Measurements from ENCODE around the gene IGF2R. TPM values are rescaled to one million over a fixed set of nuclear protein-coding genes. Genes with fewer than 3 reads are reported as not detected.
A peak's percentile ranks its signal among the peaks of the same experiment; 100 is the strongest.

Gene IGF2R
- total RNA-seq, 1 experiment from 2014 or later: 127 TPM

GRCh38 chr6:159939591-159940016 is 29.3 kb upstream of the IGF2R start:
- intact Hi-C loops (cut with micrococcal nuclease; ENCODE audit: unreplicated experiment): loop anchor here (5.0 kb wide), 1 partner anchor 152 kb away; the partner anchor contains the start of gene TCP1
- DNase-seq: no peak
- Mint-ChIP-seq H3K4me1 (ENCODE audit: low read depth, unreplicated experiment) (no peaks in the 10 kb centered on the region), H3K27me3 (ENCODE audit: unreplicated experiment) (peaks cover 24% of the 10 kb centered on the region), H3K4me3 (ENCODE audit: low read depth, unreplicated experiment) (no peak overlapping the region), H3K27ac (ENCODE audit: unreplicated experiment) (no peak overlapping the region), H3K9me3 (ENCODE audit: low read depth, unreplicated experiment) (peaks cover 7% of the 10 kb centered on the region), H3K36me3 (ENCODE audit: insufficient read depth, unreplicated experiment) (no peaks in the 10 kb centered on the region)
- TF ChIP-seq CTCF (IDR thresholded peaks at IDR 0.05; ENCODE audit: unreplicated experiment): no peak
- CTCF ChIA-PET: no interaction called here
- BruUV-seq (replicated peaks): no TSS peak

- CTCF ChIA-PET: interaction anchor here (1.2 kb wide), 2 partner anchors 78 kb away, joined by 5 to 6 read pairs; no protein-coding TSS in a partner anchor
- no peak overlapping the region for H3K27ac Mint-ChIP-seq (ENCODE audit: unreplicated experiment)
- no peak for TF ChIP-seq CTCF (IDR thresholded peaks at IDR 0.05; ENCODE audit: unreplicated experiment)
- no peak overlapping the region for H3K4me3 Mint-ChIP-seq (ENCODE audit: low read depth, unreplicated experiment)
- peaks cover 11% of the 10 kb centered on the region for H3K9me3 Mint-ChIP-seq (ENCODE audit: low read depth, unreplicated experiment)
- intact Hi-C loops (cut with micrococcal nuclease; ENCODE audit: unreplicated experiment): loop anchor here (1.0 to 5.0 kb wide), 2 partner anchors 78 to 154 kb away; partner anchors contain the start of gene TCP1
- no peaks in the 10 kb centered on the region for H3K4me1 Mint-ChIP-seq (ENCODE audit: low read depth, unreplicated experiment)
- H3K27me3 Mint-ChIP-seq (ENCODE audit: unreplicated experiment): peaks cover 24% of the 10 kb centered on the region
- BruUV-seq (replicated peaks): no TSS peak
- peak; percentile 24 for DNase-seq
- H3K36me3 Mint-ChIP-seq (ENCODE audit: insufficient read depth, unreplicated experiment): no peaks in the 10 kb centered on the region
Observed at GRCh38 chr6:159941286-159942113, 27.4 kb upstream of the IGF2R start.

- DNase-seq: no peak
- no TSS peak for BruUV-seq (replicated peaks)
- Mint-ChIP-seq H3K27ac (ENCODE audit: unreplicated experiment) (no peak overlapping the region), H3K9me3 (ENCODE audit: low read depth, unreplicated experiment) (peaks cover 11% of the 10 kb centered on the region), H3K36me3 (ENCODE audit: insufficient read depth, unreplicated experiment) (no peaks in the 10 kb centered on the region), H3K4me3 (ENCODE audit: low read depth, unreplicated experiment) (no peak overlapping the region), H3K27me3 (ENCODE audit: unreplicated experiment) (peaks cover 24% of the 10 kb centered on the region), H3K4me1 (ENCODE audit: low read depth, unreplicated experiment) (no peaks in the 10 kb centered on the region)
- CTCF ChIA-PET: interaction anchor here (1.1 kb wide), 1 partner anchor 145 kb away, joined by 3 read pairs; no protein-coding TSS in a partner anchor
- intact Hi-C loops (cut with micrococcal nuclease; ENCODE audit: unreplicated experiment): loop anchor here (5.0 kb wide), 1 partner anchor 156 kb away; the partner anchor contains the start of gene TCP1
- TF ChIP-seq CTCF (IDR thresholded peaks at IDR 0.05; ENCODE audit: unreplicated experiment): no peak
Observed at GRCh38 chr6:159943101-159943632, 25.7 kb upstream of the IGF2R start.

- BruUV-seq (replicated peaks): no TSS peak
- intact Hi-C loops (cut with micrococcal nuclease; ENCODE audit: unreplicated experiment): loop anchor here (5.0 kb wide), 1 partner anchor 157 kb away; the partner anchor contains the start of gene TCP1
- H3K9me3 Mint-ChIP-seq (ENCODE audit: low read depth, unreplicated experiment): peaks cover 11% of the 10 kb centered on the region
- no peak overlapping the region for H3K27ac Mint-ChIP-seq (ENCODE audit: unreplicated experiment)
- CTCF ChIA-PET: no interaction called here
- H3K36me3 Mint-ChIP-seq (ENCODE audit: insufficient read depth, unreplicated experiment): no peaks in the 10 kb centered on the region
- no peak overlapping the region for H3K4me3 Mint-ChIP-seq (ENCODE audit: low read depth, unreplicated experiment)
- DNase-seq: no peak
- TF ChIP-seq CTCF (IDR thresholded peaks at IDR 0.05; ENCODE audit: unreplicated experiment): no peak
- H3K4me1 Mint-ChIP-seq (ENCODE audit: low read depth, unreplicated experiment): no peaks in the 10 kb centered on the region
- H3K27me3 Mint-ChIP-seq (ENCODE audit: unreplicated experiment): peaks cover 24% of the 10 kb centered on the region
Observed at GRCh38 chr6:159943968-159944598, 24.8 kb upstream of the IGF2R start.

All from Calu3 (cell line).